ENCODE data around the gene MTX3.

GRCh38 chr5:79947567-79947966 lies 43.5 kb downstream of the MTX3 start:
- no peak for TF ChIP-seq POLR2AphosphoS5 (IDR thresholded peaks at IDR 0.05; ENCODE audit: low read depth, low read length)
- no peak for TF ChIP-seq JUND (IDR thresholded peaks at IDR 0.05)
- TF ChIP-seq RXRA (IDR thresholded peaks at IDR 0.05; ENCODE audit: borderline replicate concordance, low read depth): no peak

All from SK-N-SH (cell line).